Measurements from ENCODE around the gene LONRF2.

LONRF2 gene

DNA sequence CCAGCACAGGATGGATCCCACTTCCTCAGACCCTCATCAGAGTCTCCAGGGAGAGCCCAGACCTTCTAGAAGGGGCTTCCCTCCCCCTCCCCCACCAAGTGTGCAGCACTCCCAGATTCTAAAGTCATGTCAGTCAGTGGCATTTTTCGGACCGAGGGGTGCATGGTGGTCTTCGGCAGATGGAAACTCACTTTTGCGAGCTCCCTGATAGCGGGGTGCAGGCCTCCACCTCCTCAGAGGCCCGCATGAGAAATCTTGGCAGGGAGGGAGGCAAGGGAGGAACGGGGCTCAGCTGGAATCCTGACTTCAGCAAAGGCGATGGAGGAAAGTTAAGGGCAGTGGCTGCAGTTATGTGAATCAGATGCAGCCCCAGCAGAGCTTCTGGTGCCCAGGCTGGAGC is 58.2 kb downstream of the LONRF2 start:
- TF ChIP-seq, protein P1, sequence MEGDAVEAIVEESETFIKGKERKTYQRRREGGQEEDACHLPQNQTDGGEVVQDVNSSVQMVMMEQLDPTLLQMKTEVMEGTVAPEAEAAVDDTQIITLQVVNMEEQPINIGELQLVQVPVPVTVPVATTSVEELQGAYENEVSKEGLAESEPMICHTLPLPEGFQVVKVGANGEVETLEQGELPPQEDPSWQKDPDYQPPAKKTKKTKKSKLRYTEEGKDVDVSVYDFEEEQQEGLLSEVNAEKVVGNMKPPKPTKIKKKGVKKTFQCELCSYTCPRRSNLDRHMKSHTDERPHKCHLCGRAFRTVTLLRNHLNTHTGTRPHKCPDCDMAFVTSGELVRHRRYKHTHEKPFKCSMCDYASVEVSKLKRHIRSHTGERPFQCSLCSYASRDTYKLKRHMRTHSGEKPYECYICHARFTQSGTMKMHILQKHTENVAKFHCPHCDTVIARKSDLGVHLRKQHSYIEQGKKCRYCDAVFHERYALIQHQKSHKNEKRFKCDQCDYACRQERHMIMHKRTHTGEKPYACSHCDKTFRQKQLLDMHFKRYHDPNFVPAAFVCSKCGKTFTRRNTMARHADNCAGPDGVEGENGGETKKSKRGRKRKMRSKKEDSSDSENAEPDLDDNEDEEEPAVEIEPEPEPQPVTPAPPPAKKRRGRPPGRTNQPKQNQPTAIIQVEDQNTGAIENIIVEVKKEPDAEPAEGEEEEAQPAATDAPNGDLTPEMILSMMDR (IDR thresholded peaks at IDR 0.05; ENCODE audit: insufficient read depth, low read depth, low read length, missing control alignments), result no peak
- no peak overlapping the region for H3K4me3 ChIP-seq (ENCODE audit: low read length)
- DNase-seq (ENCODE audit: low read depth), result no peak

DNA sequence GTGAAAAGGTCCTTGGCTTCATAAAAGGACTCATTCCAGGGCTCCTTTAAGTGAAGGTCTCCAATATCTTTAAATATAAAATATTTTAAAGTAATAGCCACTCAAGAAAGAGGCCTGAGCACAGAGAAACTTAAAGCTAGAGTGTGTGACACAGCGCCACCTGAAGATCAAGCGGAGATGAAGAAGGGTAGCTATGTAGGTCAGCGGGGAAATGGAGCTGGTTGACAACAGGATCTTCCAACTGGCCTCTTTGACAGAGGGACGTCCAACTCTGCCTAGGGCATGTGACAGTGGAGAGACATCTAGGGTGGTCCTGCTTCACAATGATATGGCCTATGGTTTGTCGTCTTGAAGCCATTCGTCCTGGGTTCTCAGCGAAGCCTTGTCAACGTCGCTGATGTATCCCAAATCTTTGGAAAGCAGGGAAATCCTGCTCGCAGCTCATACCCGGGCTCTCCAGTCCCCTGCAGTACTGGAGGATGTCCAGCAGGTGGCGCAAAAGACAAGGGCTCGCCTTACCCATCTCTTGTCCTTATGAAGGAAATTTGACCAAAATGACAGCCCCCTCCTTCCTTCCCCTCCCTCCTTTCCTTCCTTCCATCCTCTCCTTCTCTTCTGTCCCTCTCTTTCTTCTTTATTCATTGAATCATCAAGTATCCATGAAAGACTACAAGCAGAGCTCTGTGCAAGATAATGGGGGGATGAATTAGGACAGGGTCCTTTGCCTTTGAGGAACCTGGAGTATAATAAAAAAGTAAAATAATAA is 59.6 kb downstream of the LONRF2 start:
- no peak overlapping the region for H3K4me3 ChIP-seq (ENCODE audit: low read length)
- DNase-seq (ENCODE audit: low read depth), result peak; percentile 51
- TF ChIP-seq, protein P1 (IDR thresholded peaks at IDR 0.05; ENCODE audit: insufficient read depth, low read depth, low read length, missing control alignments), result peak; percentile 98

DNA sequence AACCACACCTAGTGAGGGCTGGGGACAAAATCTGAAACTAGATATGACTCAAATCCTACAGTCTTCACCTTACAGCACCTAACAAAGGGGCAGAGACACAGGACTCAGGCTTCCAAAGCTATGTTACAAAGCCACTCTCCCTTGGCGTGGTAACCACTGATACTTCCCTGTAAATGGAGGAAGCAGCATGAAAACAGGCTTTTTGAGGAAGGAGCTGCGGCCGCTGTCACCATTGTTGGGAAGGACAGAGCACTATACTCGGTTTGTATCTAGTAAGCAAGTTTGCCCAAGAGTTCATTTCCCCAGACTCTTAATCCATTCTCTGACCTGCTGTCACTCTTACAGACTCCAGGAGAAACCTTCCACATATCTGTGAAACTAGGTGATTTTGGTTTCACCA is 60.3 kb downstream of the LONRF2 start:
- TF ChIP-seq, protein P1 (IDR thresholded peaks at IDR 0.05; ENCODE audit: insufficient read depth, low read depth, low read length, missing control alignments), result no peak
- DNase-seq (ENCODE audit: low read depth), result no peak
- H3K4me3 ChIP-seq (ENCODE audit: low read length), result no peak overlapping the region

DNA sequence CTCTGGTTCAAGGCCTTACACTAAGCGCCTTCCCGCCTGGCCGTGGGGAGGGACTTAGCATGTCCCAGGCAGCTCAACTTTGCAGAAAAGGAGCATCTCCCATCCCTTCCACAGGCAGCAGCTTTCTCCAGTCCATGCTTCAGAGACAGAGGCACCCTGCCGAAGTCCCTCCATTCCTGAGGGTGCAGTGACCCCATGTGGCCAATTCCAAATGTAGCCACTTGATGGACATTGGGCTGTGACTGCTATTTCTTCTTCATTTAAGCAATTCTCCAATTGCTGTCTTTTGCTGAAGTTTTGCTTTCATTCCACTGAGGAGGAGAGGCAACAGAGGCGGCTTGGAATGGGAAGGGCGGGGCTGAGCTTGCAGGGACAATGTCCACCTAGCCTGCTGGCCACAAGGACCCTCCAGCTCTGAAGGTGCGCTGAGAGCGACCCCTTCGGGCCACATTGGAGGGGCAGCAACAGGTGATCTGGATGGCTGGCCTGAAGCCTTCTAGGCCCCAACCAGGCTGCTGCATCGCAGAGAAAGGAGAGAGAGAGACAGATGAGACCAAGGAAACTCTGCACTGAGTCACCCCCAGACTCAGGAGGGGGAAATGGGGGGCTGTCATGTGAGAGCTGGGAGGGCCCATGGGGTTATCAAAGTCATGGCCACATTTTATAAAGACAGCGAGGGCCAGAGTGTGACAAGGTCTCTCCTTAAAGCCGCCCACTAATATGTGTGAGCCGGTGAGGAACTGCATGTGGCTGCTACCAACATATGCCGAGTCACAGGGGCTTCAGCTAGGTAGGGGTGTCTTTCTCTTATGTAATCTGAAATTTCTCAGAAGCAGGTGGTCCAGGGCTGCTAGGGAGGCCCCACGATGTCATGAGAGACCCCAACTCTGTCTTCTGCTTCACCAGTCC is 61.3 kb downstream of the LONRF2 start:
- H3K4me3 ChIP-seq (ENCODE audit: low read length), result no peak overlapping the region
- peak; percentile 49 for DNase-seq (ENCODE audit: low read depth)
- TF ChIP-seq, protein P1 (IDR thresholded peaks at IDR 0.05; ENCODE audit: insufficient read depth, low read depth, low read length, missing control alignments), result peak; percentile 40

DNA sequence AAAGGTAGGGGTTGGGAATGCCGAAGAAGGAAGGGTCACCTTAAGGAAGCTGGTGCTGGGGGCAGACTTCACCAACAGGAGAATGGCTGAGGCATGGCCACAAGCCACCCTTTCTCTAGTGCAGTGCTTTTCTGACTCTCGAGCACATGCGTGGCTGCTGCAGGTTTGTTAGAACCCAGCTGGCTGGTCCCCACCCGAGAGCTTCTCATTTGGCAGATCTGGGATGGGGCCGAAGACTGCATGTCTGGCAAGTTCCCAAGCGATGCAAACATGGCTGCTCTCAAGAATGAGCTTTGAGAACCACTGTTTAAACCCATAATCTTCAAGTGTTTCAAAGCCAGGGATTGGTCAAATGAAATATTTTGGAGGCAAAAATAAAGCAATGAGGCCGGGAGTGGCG is 63.2 kb downstream of the LONRF2 start:
- TF ChIP-seq, protein P1 (IDR thresholded peaks at IDR 0.05; ENCODE audit: insufficient read depth, low read depth, low read length, missing control alignments), result no peak
- no peak overlapping the region for H3K4me3 ChIP-seq (ENCODE audit: low read length)
- no peak for DNase-seq (ENCODE audit: low read depth)

DNA sequence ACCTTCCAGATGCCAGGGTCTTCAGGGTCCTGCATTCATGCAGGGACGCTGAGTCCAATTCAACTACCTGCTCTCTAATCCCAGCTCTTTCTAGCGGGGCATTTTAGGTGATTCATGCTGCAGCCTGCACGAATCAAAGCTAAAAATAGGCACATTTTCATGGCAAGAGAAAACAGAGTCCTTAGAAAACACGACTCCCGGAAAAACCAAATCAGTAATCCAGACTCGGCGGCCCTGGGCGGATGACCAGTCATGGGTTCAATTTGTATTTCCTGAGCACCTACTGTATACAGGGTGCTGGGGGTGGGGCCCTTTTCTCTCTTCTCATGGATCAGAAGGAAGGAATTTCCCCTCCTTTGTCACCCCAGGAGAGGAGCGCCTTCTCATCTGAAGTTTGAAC is 64.4 kb downstream of the LONRF2 start:
- H3K4me3 ChIP-seq (ENCODE audit: low read length), result no peak overlapping the region
- DNase-seq (ENCODE audit: low read depth), result no peak
- TF ChIP-seq, protein P1 (IDR thresholded peaks at IDR 0.05; ENCODE audit: insufficient read depth, low read depth, low read length, missing control alignments), result no peak

All from epithelial cell of esophagus (primary cell).